ENCODE measurements around the gene GHSR. TPM values are rescaled to one million over a fixed set of nuclear protein-coding genes. Genes with fewer than 3 reads are reported as not detected.

Gene GHSR
- total RNA-seq, 1 donor from 2014 or later, result not detected

DNA sequence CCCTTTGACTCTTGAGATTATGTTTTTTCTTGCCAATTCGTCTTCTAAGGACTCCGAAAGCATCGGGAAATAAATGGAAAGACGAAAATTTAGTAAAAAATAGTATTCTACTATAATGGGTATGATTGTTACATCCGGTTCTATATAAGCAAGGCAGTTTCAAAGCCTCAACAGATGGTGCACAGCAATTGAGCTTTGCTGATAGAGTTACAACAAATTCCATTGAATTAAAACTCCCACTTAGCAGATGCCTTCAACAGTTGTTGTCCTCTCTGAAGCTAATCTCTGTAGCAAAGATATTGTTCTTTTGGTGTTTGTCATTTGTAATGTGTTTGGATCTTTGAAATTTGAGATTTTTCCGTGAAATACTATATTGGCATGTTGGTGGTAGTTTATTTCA, 16.1 kb upstream of the GHSR start:
- no peak for DNase-seq (ENCODE audit: extremely low spot score, unreplicated experiment)
- peaks cover 14% of the 10 kb centered on the region for H3K27me3 Mint-ChIP-seq (ENCODE audit: unreplicated experiment)
- peaks cover 3% of the 10 kb centered on the region for H3K9me3 Mint-ChIP-seq (ENCODE audit: unreplicated experiment)
- H3K36me3 Mint-ChIP-seq (ENCODE audit: unreplicated experiment), result no peaks in the 10 kb centered on the region
- TF ChIP-seq, protein P1, sequence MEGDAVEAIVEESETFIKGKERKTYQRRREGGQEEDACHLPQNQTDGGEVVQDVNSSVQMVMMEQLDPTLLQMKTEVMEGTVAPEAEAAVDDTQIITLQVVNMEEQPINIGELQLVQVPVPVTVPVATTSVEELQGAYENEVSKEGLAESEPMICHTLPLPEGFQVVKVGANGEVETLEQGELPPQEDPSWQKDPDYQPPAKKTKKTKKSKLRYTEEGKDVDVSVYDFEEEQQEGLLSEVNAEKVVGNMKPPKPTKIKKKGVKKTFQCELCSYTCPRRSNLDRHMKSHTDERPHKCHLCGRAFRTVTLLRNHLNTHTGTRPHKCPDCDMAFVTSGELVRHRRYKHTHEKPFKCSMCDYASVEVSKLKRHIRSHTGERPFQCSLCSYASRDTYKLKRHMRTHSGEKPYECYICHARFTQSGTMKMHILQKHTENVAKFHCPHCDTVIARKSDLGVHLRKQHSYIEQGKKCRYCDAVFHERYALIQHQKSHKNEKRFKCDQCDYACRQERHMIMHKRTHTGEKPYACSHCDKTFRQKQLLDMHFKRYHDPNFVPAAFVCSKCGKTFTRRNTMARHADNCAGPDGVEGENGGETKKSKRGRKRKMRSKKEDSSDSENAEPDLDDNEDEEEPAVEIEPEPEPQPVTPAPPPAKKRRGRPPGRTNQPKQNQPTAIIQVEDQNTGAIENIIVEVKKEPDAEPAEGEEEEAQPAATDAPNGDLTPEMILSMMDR (IDR thresholded peaks at IDR 0.05), result no peak
- H3K27ac Mint-ChIP-seq (ENCODE audit: unreplicated experiment), result no peak overlapping the region
- peaks cover 3% of the 10 kb centered on the region for H3K4me1 Mint-ChIP-seq (ENCODE audit: unreplicated experiment)
- H3K4me3 Mint-ChIP-seq (ENCODE audit: unreplicated experiment), result no peak overlapping the region

DNA sequence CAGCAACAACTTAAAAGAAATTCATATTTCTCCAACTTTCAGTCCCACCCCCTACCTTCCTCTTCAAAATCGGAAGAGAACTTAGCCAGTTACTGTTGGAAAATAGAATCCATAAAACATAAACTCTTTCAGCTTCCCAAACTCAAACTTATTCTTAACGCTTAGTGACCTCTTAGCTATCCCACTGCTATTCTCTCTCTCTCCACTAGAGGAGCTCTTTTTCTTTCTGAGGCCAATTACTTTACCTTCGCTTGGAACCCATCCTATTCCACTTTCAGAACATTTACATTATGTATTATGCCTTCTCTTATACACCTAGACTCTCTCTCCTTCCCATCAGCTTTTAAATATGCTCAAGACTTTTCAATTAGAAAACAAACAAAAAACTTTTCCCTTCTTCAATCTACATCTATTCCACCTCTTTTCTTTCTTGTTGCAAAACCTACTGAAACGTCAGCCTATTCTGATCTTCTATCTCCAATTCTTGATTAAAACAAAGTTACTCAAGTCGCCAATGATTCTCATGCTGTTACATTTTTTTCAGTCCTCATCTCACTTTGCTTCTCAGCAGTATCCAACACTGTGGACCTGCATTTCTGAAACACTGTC, 13.4 kb upstream of the GHSR start:
- Mint-ChIP-seq H3K4me1 (ENCODE audit: unreplicated experiment) (no peaks in the 10 kb centered on the region), H3K36me3 (ENCODE audit: unreplicated experiment) (no peaks in the 10 kb centered on the region), H3K27me3 (ENCODE audit: unreplicated experiment) (peaks cover 9% of the 10 kb centered on the region), H3K9me3 (ENCODE audit: unreplicated experiment) (peaks cover 3% of the 10 kb centered on the region), H3K4me3 (ENCODE audit: unreplicated experiment) (no peak overlapping the region), H3K27ac (ENCODE audit: unreplicated experiment) (no peak overlapping the region)
- TF ChIP-seq, protein P1 (IDR thresholded peaks at IDR 0.05), result peak; percentile 74
- no peak for DNase-seq (ENCODE audit: extremely low spot score, unreplicated experiment)

DNA sequence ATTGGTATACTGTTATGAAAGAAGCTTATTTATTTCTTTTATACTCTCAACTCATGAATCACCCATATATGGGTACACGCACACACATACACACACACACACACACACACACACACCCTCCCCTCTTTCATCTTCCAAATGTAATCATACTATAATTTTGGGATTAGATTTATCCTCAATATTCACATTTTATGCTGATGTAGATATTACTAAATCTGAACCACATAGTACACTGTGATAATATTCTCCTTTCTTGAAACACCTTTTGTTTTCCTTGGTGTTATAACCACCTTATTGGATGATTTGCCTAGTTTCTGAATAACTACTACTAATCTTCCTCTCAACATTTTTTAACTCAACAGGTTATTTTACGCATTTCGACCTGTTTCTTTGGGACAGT, 8.1 kb upstream of the GHSR start:
- H3K4me1 Mint-ChIP-seq (ENCODE audit: unreplicated experiment), result peaks cover 2% of the 10 kb centered on the region
- no peak overlapping the region for H3K4me3 Mint-ChIP-seq (ENCODE audit: unreplicated experiment)
- DNase-seq (ENCODE audit: extremely low spot score, unreplicated experiment), result no peak
- TF ChIP-seq, protein P1 (IDR thresholded peaks at IDR 0.05), result no peak
- peaks cover 31% of the 10 kb centered on the region for H3K27me3 Mint-ChIP-seq (ENCODE audit: unreplicated experiment)
- no peaks in the 10 kb centered on the region for H3K9me3 Mint-ChIP-seq (ENCODE audit: unreplicated experiment)
- H3K36me3 Mint-ChIP-seq (ENCODE audit: unreplicated experiment), result no peaks in the 10 kb centered on the region
- no peak overlapping the region for H3K27ac Mint-ChIP-seq (ENCODE audit: unreplicated experiment)

DNA sequence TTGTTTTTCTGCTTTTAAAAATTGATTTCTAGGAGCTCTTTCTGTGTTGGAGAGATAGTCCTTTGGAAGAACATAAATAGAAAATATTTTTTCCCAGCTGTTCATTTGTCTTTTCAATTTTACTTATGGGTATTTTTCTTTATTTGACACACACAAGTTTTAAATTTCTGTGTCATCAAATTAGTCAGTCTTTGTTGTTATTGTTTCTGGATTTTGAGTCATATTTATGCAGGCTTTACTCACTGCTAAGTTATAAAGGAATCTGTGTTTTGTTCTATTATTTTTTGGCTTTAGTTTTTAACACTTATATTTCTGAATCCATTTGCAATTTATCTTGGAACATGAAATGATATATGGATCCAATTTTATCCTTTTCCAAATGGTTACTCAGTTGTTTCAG, 5.9 kb upstream of the GHSR start:
- DNase-seq (ENCODE audit: extremely low spot score, unreplicated experiment), result no peak
- H3K4me3 Mint-ChIP-seq (ENCODE audit: unreplicated experiment), result no peak overlapping the region
- H3K36me3 Mint-ChIP-seq (ENCODE audit: unreplicated experiment), result no peaks in the 10 kb centered on the region
- TF ChIP-seq, protein P1 (IDR thresholded peaks at IDR 0.05), result no peak
- no peak overlapping the region for H3K27ac Mint-ChIP-seq (ENCODE audit: unreplicated experiment)
- peaks cover 40% of the 10 kb centered on the region for H3K27me3 Mint-ChIP-seq (ENCODE audit: unreplicated experiment)
- H3K9me3 Mint-ChIP-seq (ENCODE audit: unreplicated experiment), result no peaks in the 10 kb centered on the region
- H3K4me1 Mint-ChIP-seq (ENCODE audit: unreplicated experiment), result peaks cover 6% of the 10 kb centered on the region

DNA sequence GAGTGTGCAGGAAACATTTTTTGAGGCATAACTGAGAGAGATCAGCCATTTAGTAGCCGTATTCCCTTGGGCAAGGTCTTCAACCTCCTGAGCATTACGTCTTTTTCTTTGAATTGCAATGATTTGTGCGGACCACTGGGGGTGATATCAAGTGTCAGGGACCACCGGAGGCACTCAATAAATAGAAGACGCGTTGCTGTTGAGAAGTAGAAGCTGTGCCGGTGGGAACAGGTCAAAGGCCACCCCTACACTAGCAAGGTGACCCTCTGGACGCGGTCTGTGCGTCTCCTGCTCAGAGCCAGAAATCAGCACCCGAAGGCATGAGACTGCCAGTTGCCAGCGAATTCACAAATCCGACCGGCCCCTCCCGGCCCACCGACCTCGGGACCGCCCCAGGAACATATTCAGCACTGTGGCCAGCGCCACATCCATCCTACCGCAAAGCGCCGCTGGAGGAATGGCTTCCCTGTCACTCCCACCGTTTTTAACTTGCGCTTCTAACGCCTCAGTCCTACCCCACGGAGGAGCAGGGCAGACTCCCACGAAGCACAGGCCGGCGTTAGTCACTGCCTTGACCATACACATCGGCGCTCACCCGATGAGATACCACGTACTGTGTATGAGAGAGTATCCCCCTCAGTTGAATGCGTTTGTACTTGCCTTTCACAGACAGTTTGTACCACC, 1.4 kb upstream of the GHSR start:
- no peak overlapping the region for H3K27ac Mint-ChIP-seq (ENCODE audit: unreplicated experiment)
- DNase-seq (ENCODE audit: extremely low spot score, unreplicated experiment), result no peak
- peaks cover 67% of the 10 kb centered on the region for H3K27me3 Mint-ChIP-seq (ENCODE audit: unreplicated experiment)
- H3K4me3 Mint-ChIP-seq (ENCODE audit: unreplicated experiment), result no peak overlapping the region
- TF ChIP-seq, protein P1 (IDR thresholded peaks at IDR 0.05), result no peak
- peaks cover 5% of the 10 kb centered on the region for H3K36me3 Mint-ChIP-seq (ENCODE audit: unreplicated experiment)
- H3K4me1 Mint-ChIP-seq (ENCODE audit: unreplicated experiment), result peaks cover 6% of the 10 kb centered on the region
- H3K9me3 Mint-ChIP-seq (ENCODE audit: unreplicated experiment), result peaks cover 11% of the 10 kb centered on the region
